ENCODE measurements around the gene ILRUN. TPM values are rescaled to one million over a fixed set of nuclear protein-coding genes. Genes with fewer than 3 reads are reported as not detected.

Gene ILRUN
- total RNA-seq, 1 donor from 2014 or later: 48.4 TPM

GRCh38 chr6:34736823-34737222, 40.3 kb upstream of the ILRUN start:
- no peak for DNase-seq (ENCODE audit: extremely low spot score in 2 of 2)

GRCh38 chr6:34731393-34732060, 35.0 kb upstream of the ILRUN start:
- DNase-seq (ENCODE audit: extremely low spot score in 2 of 2): no peak
- no peak for TF ChIP-seq POLR2A (IDR thresholded peaks at IDR 0.05)
- TF ChIP-seq CTCF (IDR thresholded peaks at IDR 0.05): no peak
- no peak for TF ChIP-seq POLR2AphosphoS5 (IDR thresholded peaks at IDR 0.05; ENCODE audit: insufficient read depth in 1 of 2, low read depth in 1 of 2)
- no peaks in the 10 kb centered on the region for H3K36me3 ChIP-seq
- no peak overlapping the region for H3K4me3 ChIP-seq
- no peaks in the 10 kb centered on the region for H3K9me3 ChIP-seq
- no peak overlapping the region for H3K27ac ChIP-seq
- H3K27me3 ChIP-seq: no peaks in the 10 kb centered on the region
- intact Hi-C loops (cut with DNase I): no loop called here
- no peaks in the 10 kb centered on the region for H3K4me1 ChIP-seq

More at GRCh38 chr6:34736823-34737222, 40.3 kb upstream of the ILRUN start:
- Histone ChIP-seq H3K4me1 (no peaks in the 10 kb centered on the region), H3K36me3 (no peaks in the 10 kb centered on the region), H3K9me3 (no peaks in the 10 kb centered on the region), H3K27ac (no peak overlapping the region), H3K4me3 (no peak overlapping the region), H3K27me3 (no peaks in the 10 kb centered on the region)
- intact Hi-C loops (cut with DNase I): no loop called here
- no peak for TF ChIP-seq POLR2AphosphoS5 (IDR thresholded peaks at IDR 0.05; ENCODE audit: insufficient read depth in 1 of 2, low read depth in 1 of 2)
- TF ChIP-seq POLR2A (IDR thresholded peaks at IDR 0.05): no peak
- no peak for TF ChIP-seq CTCF (IDR thresholded peaks at IDR 0.05)

GRCh38 chr6:34729631-34730470, 33.3 kb upstream of the ILRUN start:
- TF ChIP-seq POLR2A (IDR thresholded peaks at IDR 0.05) (no peak), CTCF (IDR thresholded peaks at IDR 0.05) (no peak), POLR2AphosphoS5 (IDR thresholded peaks at IDR 0.05; ENCODE audit: insufficient read depth in 1 of 2, low read depth in 1 of 2) (no peak)
- Histone ChIP-seq H3K27ac (no peak overlapping the region), H3K27me3 (no peaks in the 10 kb centered on the region), H3K4me3 (no peak overlapping the region), H3K36me3 (no peaks in the 10 kb centered on the region), H3K4me1 (no peaks in the 10 kb centered on the region), H3K9me3 (no peaks in the 10 kb centered on the region)
- intact Hi-C loops (cut with DNase I): no loop called here
- no peak for DNase-seq (ENCODE audit: extremely low spot score in 2 of 2)

- Histone ChIP-seq H3K36me3 (no peaks in the 10 kb centered on the region), H3K4me1 (no peaks in the 10 kb centered on the region), H3K27me3 (no peaks in the 10 kb centered on the region), H3K27ac (no peak overlapping the region), H3K4me3 (no peak overlapping the region), H3K9me3 (no peaks in the 10 kb centered on the region)
- intact Hi-C loops (cut with DNase I): no loop called here
- TF ChIP-seq POLR2A (IDR thresholded peaks at IDR 0.05) (no peak), CTCF (IDR thresholded peaks at IDR 0.05) (no peak), POLR2AphosphoS5 (IDR thresholded peaks at IDR 0.05; ENCODE audit: insufficient read depth in 1 of 2, low read depth in 1 of 2) (no peak)
- DNase-seq (ENCODE audit: extremely low spot score in 2 of 2): no peak
Observed at GRCh38 chr6:34726055-34726454, 29.5 kb upstream of the ILRUN start.

- intact Hi-C loops (cut with DNase I): no loop called here
- Histone ChIP-seq H3K9me3 (no peaks in the 10 kb centered on the region), H3K4me3 (no peak overlapping the region), H3K4me1 (no peaks in the 10 kb centered on the region), H3K36me3 (no peaks in the 10 kb centered on the region), H3K27ac (no peak overlapping the region), H3K27me3 (no peaks in the 10 kb centered on the region)
- DNase-seq (ENCODE audit: extremely low spot score in 2 of 2): no peak
- TF ChIP-seq CTCF (IDR thresholded peaks at IDR 0.05) (no peak), POLR2AphosphoS5 (IDR thresholded peaks at IDR 0.05; ENCODE audit: insufficient read depth in 1 of 2, low read depth in 1 of 2) (no peak), POLR2A (IDR thresholded peaks at IDR 0.05) (no peak)
Observed at GRCh38 chr6:34723203-34723602, 26.6 kb upstream of the ILRUN start.
